IPS-18c (cell line): ENCODE data around the gene USP5.

Experiments
- H3K4me3 ChIP-seq: 2 replicates; pipeline ENCODE4 v1.7.0; 2013; ENCODE audit warnings: low read depth, mild to moderate bottlenecking, low read length, moderate library complexity; ENCODE audit not compliant: insufficient read depth
- H3K9me3 ChIP-seq: one replicate; pipeline ENCODE4 v1.6.1; 2013; ENCODE audit warnings: mild to moderate bottlenecking, low read length, moderate library complexity; ENCODE audit not compliant: control insufficient read depth, insufficient read depth

USP5 gene

GRCh38 chr12:6912164-6912935, 60.4 kb downstream of the USP5 start:
- Histone ChIP-seq H3K4me3 (no peak overlapping the region), H3K9me3 (no peaks in the 10 kb centered on the region)

- Histone ChIP-seq H3K9me3 (no peaks in the 10 kb centered on the region), H3K4me3 (peak within 1 kb of the TSS; percentile 74)
Observed at GRCh38 chr12:6914246-6914946, 62.4 kb downstream of the USP5 start, which contains the start of gene ENO2. ENO2 (plus strand) TSS chr12:6914580; CDS start chr12:6915833, 1,253 bp downstream.

DNA sequence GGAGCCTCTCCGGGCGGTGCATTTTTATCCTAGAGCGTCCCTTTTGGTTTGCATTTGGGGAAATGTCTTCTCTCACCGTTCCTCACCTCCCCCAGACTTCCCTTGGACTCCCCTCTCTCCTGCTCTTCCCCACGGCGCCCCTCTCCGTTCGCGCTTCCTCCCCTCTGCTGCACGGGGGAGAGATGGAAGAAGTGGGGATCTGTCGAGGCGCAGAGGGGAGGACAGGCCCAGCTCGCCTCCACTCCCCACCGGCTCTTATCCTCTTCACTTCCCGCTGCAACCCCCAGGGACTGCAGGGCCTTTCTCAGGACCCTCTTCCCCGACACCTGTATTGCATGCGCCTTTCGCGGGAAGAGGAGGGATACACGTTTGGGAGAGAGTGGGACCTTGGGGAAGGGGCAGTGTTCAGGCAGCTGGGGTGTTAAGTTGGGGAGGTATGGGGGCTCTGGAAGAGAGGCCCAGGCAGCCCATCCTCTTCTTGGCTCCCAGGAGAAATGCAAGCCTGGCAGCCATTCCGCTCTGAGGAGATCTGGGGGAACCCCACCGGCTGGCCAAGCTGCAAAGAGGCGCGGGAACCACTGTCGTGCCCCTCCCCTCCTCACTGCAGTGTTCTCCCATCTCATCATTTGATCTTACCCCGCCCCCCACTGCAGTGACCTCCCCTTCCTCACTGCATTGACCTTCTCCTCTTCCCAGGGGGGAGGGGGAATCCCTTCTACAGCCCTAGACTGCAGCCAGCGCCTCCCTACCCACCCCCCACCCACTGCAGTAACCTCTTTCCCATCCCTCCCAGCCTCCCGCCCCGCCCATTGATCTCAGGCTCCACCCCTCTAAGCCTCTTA, 63.2 kb downstream of the USP5 start:
- Histone ChIP-seq H3K4me3 (peak overlapping the region; percentile 74), H3K9me3 (no peaks in the 10 kb centered on the region)

- H3K4me3 ChIP-seq, result peak overlapping the region; percentile 31; the same call in 1 of the 2 replicates
Observed at GRCh38 chr12:6915789-6916285, 63.9 kb downstream of the USP5 start.

More at GRCh38 chr12:6915789-6916285, 63.9 kb downstream of the USP5 start:
- no peaks in the 10 kb centered on the region for H3K9me3 ChIP-seq
